A673 (cell line): ENCODE measurements around the gene CHAT.

ENCODE experiments used
- EZH2 ChIP-seq: fragments of 200-600 bp; sonication (generic); IDR thresholded peaks from 2 replicates; pipeline ENCODE4 v1.6.1; 2017; ENCODE audit warnings: borderline replicate concordance, low read depth, mild to moderate bottlenecking, mixed read lengths, antibody characterized with exemption, low read length; ENCODE audit not compliant: poor library complexity, severe bottlenecking
- TF ChIP-seq, protein P1 (sequence below): fragments of 300-800, 200-600 bp; sonication (generic); conservative IDR thresholded peaks from 2 replicates; pipeline ENCODE4 v1.5.1; 2017; ENCODE audit warnings: low read depth, mild to moderate bottlenecking, antibody characterized with exemption, low read length, moderate library complexity, mixed read lengths

DNA sequence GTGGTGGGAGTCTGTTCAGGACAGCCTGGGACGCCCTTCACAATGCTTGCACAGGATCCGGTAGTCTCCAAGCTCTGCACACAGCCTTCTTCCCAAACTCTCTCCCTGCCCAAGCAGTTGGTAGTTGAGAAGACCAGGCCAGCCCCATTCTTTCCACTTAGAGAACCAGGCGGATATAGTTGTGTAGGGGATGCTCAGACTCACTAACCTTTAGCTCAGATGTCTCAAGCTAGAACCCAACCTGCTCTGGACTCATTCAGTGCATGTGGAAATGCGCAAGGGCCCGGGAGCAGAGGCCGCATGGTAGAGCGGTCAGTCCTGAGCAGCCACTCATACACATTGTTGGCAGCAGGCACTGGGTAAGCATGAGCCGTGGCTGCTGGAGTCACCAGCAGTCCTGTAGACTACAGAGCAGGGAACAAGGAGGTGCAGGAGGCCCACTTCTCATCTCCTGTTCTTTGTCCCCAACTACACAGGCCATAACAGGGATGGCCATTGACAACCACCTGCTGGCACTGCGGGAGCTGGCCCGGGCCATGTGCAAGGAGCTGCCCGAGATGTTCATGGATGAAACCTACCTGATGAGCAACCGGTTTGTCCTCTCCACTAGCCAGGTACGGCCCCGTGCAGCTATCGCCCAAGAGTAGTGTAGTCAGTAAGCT is 48.5 kb downstream of the CHAT start:
- TF ChIP-seq, protein P1, sequence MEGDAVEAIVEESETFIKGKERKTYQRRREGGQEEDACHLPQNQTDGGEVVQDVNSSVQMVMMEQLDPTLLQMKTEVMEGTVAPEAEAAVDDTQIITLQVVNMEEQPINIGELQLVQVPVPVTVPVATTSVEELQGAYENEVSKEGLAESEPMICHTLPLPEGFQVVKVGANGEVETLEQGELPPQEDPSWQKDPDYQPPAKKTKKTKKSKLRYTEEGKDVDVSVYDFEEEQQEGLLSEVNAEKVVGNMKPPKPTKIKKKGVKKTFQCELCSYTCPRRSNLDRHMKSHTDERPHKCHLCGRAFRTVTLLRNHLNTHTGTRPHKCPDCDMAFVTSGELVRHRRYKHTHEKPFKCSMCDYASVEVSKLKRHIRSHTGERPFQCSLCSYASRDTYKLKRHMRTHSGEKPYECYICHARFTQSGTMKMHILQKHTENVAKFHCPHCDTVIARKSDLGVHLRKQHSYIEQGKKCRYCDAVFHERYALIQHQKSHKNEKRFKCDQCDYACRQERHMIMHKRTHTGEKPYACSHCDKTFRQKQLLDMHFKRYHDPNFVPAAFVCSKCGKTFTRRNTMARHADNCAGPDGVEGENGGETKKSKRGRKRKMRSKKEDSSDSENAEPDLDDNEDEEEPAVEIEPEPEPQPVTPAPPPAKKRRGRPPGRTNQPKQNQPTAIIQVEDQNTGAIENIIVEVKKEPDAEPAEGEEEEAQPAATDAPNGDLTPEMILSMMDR = no peak
- no peak for TF ChIP-seq EZH2
